KOPT-K1 (cell line): ENCODE data around the gene DISC1.
"Not testable (repeated sequence)": the region's sequence is repeated elsewhere in the genome, so short reads cannot be mapped to it uniquely, and the experiment has no call there.

Experiments
- H3K27ac ChIP-seq: fragments of 200-600 bp; sonication (generic); 2 replicates; pipeline ENCODE4 v1.5.1; 2016; ENCODE audit warnings: antibody characterized with exemption, mild to moderate bottlenecking, low read depth, low read length; ENCODE audit not compliant: poor library complexity, severe bottlenecking
- H3K36me3 ChIP-seq: fragments of 200-600 bp; sonication (generic); 2 replicates; pipeline ENCODE4 v1.5.1; 2017; ENCODE audit warnings: antibody characterized with exemption, mild to moderate bottlenecking, low read length, moderate library complexity; ENCODE audit not compliant: insufficient read depth
- H3K9me3 ChIP-seq: fragments of 200-600 bp; sonication (generic); 2 replicates; pipeline ENCODE4 v1.5.1; 2017; ENCODE audit warnings: antibody characterized with exemption, low read length, mild to moderate bottlenecking; ENCODE audit not compliant: insufficient read depth, poor library complexity, severe bottlenecking

DISC1 gene

GRCh38 chr1:231964961-231965360 lies 338.4 kb downstream of the DISC1 start:
- H3K36me3 ChIP-seq: no peaks in the 10 kb centered on the region
- no peak overlapping the region for H3K27ac ChIP-seq
- no peaks in the 10 kb centered on the region for H3K9me3 ChIP-seq

- Histone ChIP-seq H3K9me3 (no peaks in the 10 kb centered on the region), H3K27ac (no peak overlapping the region), H3K36me3 (no peaks in the 10 kb centered on the region)
Observed at GRCh38 chr1:231965615-231966014, 339.0 kb downstream of the DISC1 start.

- H3K36me3 ChIP-seq: no peaks in the 10 kb centered on the region
- no peaks in the 10 kb centered on the region for H3K9me3 ChIP-seq
- no peak overlapping the region for H3K27ac ChIP-seq
Observed at GRCh38 chr1:231966983-231967382, 340.4 kb downstream of the DISC1 start.

GRCh38 chr1:231969076-231969475 lies 342.5 kb downstream of the DISC1 start:
- no peaks in the 10 kb centered on the region for H3K36me3 ChIP-seq
- no peaks in the 10 kb centered on the region for H3K9me3 ChIP-seq
- no peak overlapping the region for H3K27ac ChIP-seq

- H3K9me3 ChIP-seq, H3K27ac ChIP-seq, H3K36me3 ChIP-seq: not testable (repeated sequence)
Observed at GRCh38 chr1:231969761-231970160, 343.2 kb downstream of the DISC1 start.

GRCh38 chr1:231970684-231971083 lies 344.1 kb downstream of the DISC1 start:
- H3K9me3 ChIP-seq: no peaks in the 10 kb centered on the region
- H3K36me3 ChIP-seq: no peaks in the 10 kb centered on the region
- no peak overlapping the region for H3K27ac ChIP-seq

GRCh38 chr1:231971397-231972110 lies 345.0 kb downstream of the DISC1 start:
- no peaks in the 10 kb centered on the region for H3K9me3 ChIP-seq
- no peak overlapping the region for H3K27ac ChIP-seq
- H3K36me3 ChIP-seq: no peaks in the 10 kb centered on the region

- Histone ChIP-seq H3K36me3 (no peaks in the 10 kb centered on the region), H3K27ac (no peak overlapping the region), H3K9me3 (peaks cover 1% of the 10 kb centered on the region)
Observed at GRCh38 chr1:231972111-231972445, 345.5 kb downstream of the DISC1 start.

GRCh38 chr1:231973830-231974229 lies 347.2 kb downstream of the DISC1 start:
- Histone ChIP-seq H3K9me3 (peaks cover 4% of the 10 kb centered on the region), H3K27ac (no peak overlapping the region), H3K36me3 (no peaks in the 10 kb centered on the region)

- Histone ChIP-seq H3K36me3 (no peaks in the 10 kb centered on the region), H3K9me3 (peaks cover 4% of the 10 kb centered on the region), H3K27ac (no peak overlapping the region)
Observed at GRCh38 chr1:231976231-231976630, 349.6 kb downstream of the DISC1 start.

GRCh38 chr1:231981675-231982074 lies 355.1 kb downstream of the DISC1 start:
- Histone ChIP-seq H3K27ac (no peak overlapping the region), H3K36me3 (no peaks in the 10 kb centered on the region), H3K9me3 (peaks cover 4% of the 10 kb centered on the region)

GRCh38 chr1:231982871-231983587 lies 356.4 kb downstream of the DISC1 start:
- Histone ChIP-seq H3K27ac (no peak overlapping the region), H3K36me3 (no peaks in the 10 kb centered on the region), H3K9me3 (no peaks in the 10 kb centered on the region)

GRCh38 chr1:231983588-231984193 lies 357.1 kb downstream of the DISC1 start:
- Histone ChIP-seq H3K27ac (no peak overlapping the region), H3K9me3 (no peaks in the 10 kb centered on the region), H3K36me3 (no peaks in the 10 kb centered on the region)

- Histone ChIP-seq H3K36me3 (no peaks in the 10 kb centered on the region), H3K27ac (no peak overlapping the region), H3K9me3 (no peaks in the 10 kb centered on the region)
Observed at GRCh38 chr1:231985296-231986023, 358.9 kb downstream of the DISC1 start.

- H3K27ac ChIP-seq: no peak overlapping the region
- no peaks in the 10 kb centered on the region for H3K9me3 ChIP-seq
- H3K36me3 ChIP-seq: no peaks in the 10 kb centered on the region
Observed at GRCh38 chr1:231986631-231987336, 360.2 kb downstream of the DISC1 start.
